Measurements from ENCODE around the gene MYO3B.

Gene MYO3B

GRCh38 chr2:170141865-170142264 lies 36.1 kb upstream of the MYO3B start:
- no peak for TF ChIP-seq EZH2phosphoT487 (IDR thresholded peaks at IDR 0.05; ENCODE audit: low read depth)
- TF ChIP-seq, protein P1, sequence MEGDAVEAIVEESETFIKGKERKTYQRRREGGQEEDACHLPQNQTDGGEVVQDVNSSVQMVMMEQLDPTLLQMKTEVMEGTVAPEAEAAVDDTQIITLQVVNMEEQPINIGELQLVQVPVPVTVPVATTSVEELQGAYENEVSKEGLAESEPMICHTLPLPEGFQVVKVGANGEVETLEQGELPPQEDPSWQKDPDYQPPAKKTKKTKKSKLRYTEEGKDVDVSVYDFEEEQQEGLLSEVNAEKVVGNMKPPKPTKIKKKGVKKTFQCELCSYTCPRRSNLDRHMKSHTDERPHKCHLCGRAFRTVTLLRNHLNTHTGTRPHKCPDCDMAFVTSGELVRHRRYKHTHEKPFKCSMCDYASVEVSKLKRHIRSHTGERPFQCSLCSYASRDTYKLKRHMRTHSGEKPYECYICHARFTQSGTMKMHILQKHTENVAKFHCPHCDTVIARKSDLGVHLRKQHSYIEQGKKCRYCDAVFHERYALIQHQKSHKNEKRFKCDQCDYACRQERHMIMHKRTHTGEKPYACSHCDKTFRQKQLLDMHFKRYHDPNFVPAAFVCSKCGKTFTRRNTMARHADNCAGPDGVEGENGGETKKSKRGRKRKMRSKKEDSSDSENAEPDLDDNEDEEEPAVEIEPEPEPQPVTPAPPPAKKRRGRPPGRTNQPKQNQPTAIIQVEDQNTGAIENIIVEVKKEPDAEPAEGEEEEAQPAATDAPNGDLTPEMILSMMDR (IDR thresholded peaks at IDR 0.05; ENCODE audit: low read depth, low read length) = no peak
- no peaks in the 10 kb centered on the region for H4K20me1 ChIP-seq (ENCODE audit: insufficient read depth, low read length)
- peak overlapping the region; percentile 91 for H3K4me2 ChIP-seq (ENCODE audit: low read length)
- H3K79me2 ChIP-seq (ENCODE audit: low read length) = peaks cover 6% of the 10 kb centered on the region; the same call in 1 of the 2 replicates
- no peaks in the 10 kb centered on the region for H3K9me3 ChIP-seq (ENCODE audit: insufficient read depth, low read length)
- H3K9ac ChIP-seq (ENCODE audit: low read length) = peak overlapping the region; percentile 69
- H3K36me3 ChIP-seq (replicated peaks; ENCODE audit: low read depth, low read length) = no peaks in the 10 kb centered on the region
- peak overlapping the region; percentile 74 for H3K4me3 ChIP-seq (ENCODE audit: low read length)
- peaks cover 84% of the 10 kb centered on the region for H3K4me1 ChIP-seq (ENCODE audit: low read length)
- H3K27me3 ChIP-seq (ENCODE audit: low read depth, low read length) = no peaks in the 10 kb centered on the region
- peak overlapping the region; percentile 82 for H2AFZ ChIP-seq (ENCODE audit: low read depth, low read length)
- peak overlapping the region; percentile 77 for H3K27ac ChIP-seq (ENCODE audit: low read length)

- Histone ChIP-seq H3K27me3 (ENCODE audit: low read depth, low read length) (no peaks in the 10 kb centered on the region), H3K4me1 (ENCODE audit: low read length) (peaks cover 91% of the 10 kb centered on the region), H2AFZ (ENCODE audit: low read depth, low read length) (no peak overlapping the region), H4K20me1 (ENCODE audit: insufficient read depth, low read length) (no peaks in the 10 kb centered on the region), H3K79me2 (ENCODE audit: low read length) (peaks cover 6% of the 10 kb centered on the region; the same call in 1 of the 2 replicates), H3K4me2 (ENCODE audit: low read length) (peak overlapping the region; percentile 91), H3K9ac (ENCODE audit: low read length) (peak overlapping the region; percentile 69), H3K9me3 (ENCODE audit: insufficient read depth, low read length) (no peaks in the 10 kb centered on the region), H3K4me3 (ENCODE audit: low read length) (peak overlapping the region; percentile 74), H3K27ac (ENCODE audit: low read length) (peak overlapping the region; percentile 77), H3K36me3 (replicated peaks; ENCODE audit: low read depth, low read length) (no peaks in the 10 kb centered on the region)
- TF ChIP-seq, protein P1 (IDR thresholded peaks at IDR 0.05; ENCODE audit: low read depth, low read length) = no peak
- TF ChIP-seq EZH2phosphoT487 (IDR thresholded peaks at IDR 0.05; ENCODE audit: low read depth) = no peak
These were observed 35.4 kb upstream of the MYO3B start for GRCh38 chr2:170142502-170142901.

- TF ChIP-seq, protein P1 (IDR thresholded peaks at IDR 0.05; ENCODE audit: low read depth, low read length) = no peak
- TF ChIP-seq EZH2phosphoT487 (IDR thresholded peaks at IDR 0.05; ENCODE audit: low read depth) = no peak
- H3K36me3 ChIP-seq (replicated peaks; ENCODE audit: low read depth, low read length) = no peaks in the 10 kb centered on the region
- peak overlapping the region; percentile 91 for H3K4me2 ChIP-seq (ENCODE audit: low read length)
- peaks cover 6% of the 10 kb centered on the region; the same call in 1 of the 2 replicates for H3K79me2 ChIP-seq (ENCODE audit: low read length)
- no peaks in the 10 kb centered on the region for H3K9me3 ChIP-seq (ENCODE audit: insufficient read depth, low read length)
- H3K4me3 ChIP-seq (ENCODE audit: low read length) = no peak overlapping the region
- no peak overlapping the region for H3K27ac ChIP-seq (ENCODE audit: low read length)
- no peak overlapping the region for H3K9ac ChIP-seq (ENCODE audit: low read length)
- H2AFZ ChIP-seq (ENCODE audit: low read depth, low read length) = no peak overlapping the region
- peaks cover 92% of the 10 kb centered on the region for H3K4me1 ChIP-seq (ENCODE audit: low read length)
- H3K27me3 ChIP-seq (ENCODE audit: low read depth, low read length) = no peaks in the 10 kb centered on the region
- H4K20me1 ChIP-seq (ENCODE audit: insufficient read depth, low read length) = no peaks in the 10 kb centered on the region
These were observed 34.8 kb upstream of the MYO3B start for GRCh38 chr2:170143045-170143717.

- Histone ChIP-seq H2AFZ (ENCODE audit: low read depth, low read length) (no peak overlapping the region), H3K4me1 (ENCODE audit: low read length) (peaks cover 77% of the 10 kb centered on the region), H3K36me3 (replicated peaks; ENCODE audit: low read depth, low read length) (no peaks in the 10 kb centered on the region), H3K4me2 (ENCODE audit: low read length) (peak overlapping the region; percentile 70; the same call in 1 of the 2 replicates), H3K9ac (ENCODE audit: low read length) (no peak overlapping the region), H3K4me3 (ENCODE audit: low read length) (no peak overlapping the region), H3K27ac (ENCODE audit: low read length) (no peak overlapping the region), H3K9me3 (ENCODE audit: insufficient read depth, low read length) (no peaks in the 10 kb centered on the region), H3K79me2 (ENCODE audit: low read length) (peaks cover 6% of the 10 kb centered on the region; the same call in 1 of the 2 replicates), H3K27me3 (ENCODE audit: low read depth, low read length) (no peaks in the 10 kb centered on the region), H4K20me1 (ENCODE audit: insufficient read depth, low read length) (no peaks in the 10 kb centered on the region)
- TF ChIP-seq, protein P1 (IDR thresholded peaks at IDR 0.05; ENCODE audit: low read depth, low read length) = no peak
- no peak for TF ChIP-seq EZH2phosphoT487 (IDR thresholded peaks at IDR 0.05; ENCODE audit: low read depth)
These were observed 33.2 kb upstream of the MYO3B start for GRCh38 chr2:170144761-170145160.
